H1 (cell line): ENCODE measurements around the gene XRCC6. TPM values are rescaled to one million over a fixed set of nuclear protein-coding genes. Genes with fewer than 3 reads are reported as not detected.

Source experiments
- CTCF ChIA-PET: fragments of 300-600 bp; sonication (Branson Sonifier 250); formaldehyde crosslinking; loops from one replicate; lab custom pipeline; 2021; ENCODE audit not compliant: partially characterized antibody; lab: Charles Lee
- POLR2A ChIA-PET: fragments of 300-600 bp; sonication (Branson Sonifier 250); formaldehyde crosslinking; loops from one replicate; lab custom pipeline; 2021; ENCODE audit warnings: inconsistent platforms; ENCODE audit not compliant: partially characterized antibody; lab: Charles Lee
- DNase-seq, 2 experiments: peaks; one replicate each; pipeline versions ENCODE4 v3.0.0 to v3.0.0-alpha.2; 2010 to 2022; ENCODE audit warnings: low spot score in 2 of 2, low read depth in 1 of 2, mixed read lengths in 1 of 2
- FAIRE-seq: peaks from 2 replicates; lab custom pipeline; 2011; peaks lifted over from hg19 to GRCh38; lab: Jason Lieb, UNC
- H2AFZ ChIP-seq: 2 replicates; pipeline ENCODE4 v1.8.1; 2012; ENCODE audit warnings: low read length, inconsistent platforms
- H2AK5ac ChIP-seq: 2 replicates; pipeline ENCODE4 v1.6.1; 2013; ENCODE audit warnings: low read depth, low read length
- H2BK120ac ChIP-seq: replicated peaks from 2 replicates; pipeline ENCODE3; 2013; ENCODE audit warnings: low read depth, low read length, inconsistent platforms
- H2BK12ac ChIP-seq: 2 replicates; pipeline ENCODE4 v1.6.1; 2013; ENCODE audit warnings: low read depth, low read length
- H2BK15ac ChIP-seq: 2 replicates; pipeline ENCODE4 v1.6.1; 2013; ENCODE audit warnings: low read length
- H2BK20ac ChIP-seq: 2 replicates; pipeline ENCODE4 v1.6.1; 2013; ENCODE audit warnings: low read length
- H2BK5ac ChIP-seq: 2 replicates; pipeline ENCODE4 v1.6.1; 2013; ENCODE audit warnings: low read depth, low read length
- H3K14ac ChIP-seq: 2 replicates; pipeline ENCODE4 v1.6.1; 2013; ENCODE audit warnings: inconsistent platforms; ENCODE audit not compliant: insufficient read length
- H3K18ac ChIP-seq: 2 replicates; pipeline ENCODE4 v1.6.1; 2013; ENCODE audit warnings: low read length; ENCODE audit errors: extremely low read depth
- H3K23ac ChIP-seq: 2 replicates; pipeline ENCODE4 v1.6.1; 2013; ENCODE audit warnings: inconsistent platforms; ENCODE audit not compliant: insufficient read length
- H3K23me2 ChIP-seq: 2 replicates; pipeline ENCODE4 v1.6.1; 2013; ENCODE audit warnings: low read depth, low read length
- H3K27ac ChIP-seq: 2 replicates; pipeline ENCODE4 v1.6.1; 2011; ENCODE audit warnings: low read depth, low read length, inconsistent platforms
- H3K27me3 ChIP-seq, 4 experiments: replicated peaks in 1 of 4; 1 replicate in 1 of 4; 2 replicates in 3 of 4; pipeline versions ENCODE4 v1.6.1 to v1.8.1; 2011 to 2013; ENCODE audit warnings: low read length in 3 of 4, mild to moderate bottlenecking in 3 of 4, inconsistent platforms in 2 of 4, mixed read lengths in 2 of 4, moderate library complexity in 1 of 4; ENCODE audit not compliant: control insufficient read depth in 3 of 4, insufficient read depth in 3 of 4; ENCODE audit errors: extremely low read depth in 1 of 4
- H3K36me3 ChIP-seq, 4 experiments: 2 replicates each; pipeline versions ENCODE4 v1.6.1 to v1.8.1; 2011 to 2013; ENCODE audit warnings: mild to moderate bottlenecking in 4 of 4, low read length in 3 of 4, moderate library complexity in 2 of 4, control low read depth in 1 of 4, inconsistent platforms in 1 of 4; ENCODE audit not compliant: insufficient read depth in 4 of 4, control insufficient read depth in 2 of 4
- H3K4ac ChIP-seq: replicated peaks from 2 replicates; pipeline ENCODE3; 2013; ENCODE audit warnings: low read length, low read depth, mixed read lengths, inconsistent platforms; ENCODE audit not compliant: insufficient read length
- H3K4me1 ChIP-seq, 4 experiments: replicated peaks in 1 of 4; 1 replicate in 1 of 4; 2 replicates in 3 of 4; pipeline versions ENCODE4 v1.6.1 to v1.8.1; 2011 to 2013; ENCODE audit warnings: low read length in 3 of 4, inconsistent platforms in 2 of 4, mixed read lengths in 1 of 4; ENCODE audit not compliant: insufficient read depth in 4 of 4, control insufficient read depth in 3 of 4
- H3K4me2 ChIP-seq, 2 experiments: 2 replicates each; pipeline versions ENCODE4 v1.6.1 to v1.8.1; 2011 to 2013; ENCODE audit warnings: low read depth in 2 of 2, low read length in 2 of 2, control low read depth in 1 of 2, inconsistent platforms in 1 of 2, mild to moderate bottlenecking in 1 of 2; ENCODE audit not compliant: insufficient read depth in 1 of 2
- H3K4me3 ChIP-seq, 4 experiments: fragments of 200-600, 300-600 bp in 1 of 4; sonication (generic), shearing (Covaris generic), sonication (Bioruptor Twin) in 1 of 4; 2 replicates each; pipeline versions ENCODE4 v1.5.1 to v1.8.1; 2011 to 2016; ENCODE audit warnings: low read length in 4 of 4, low read depth in 3 of 4, control low read depth in 2 of 4, inconsistent platforms in 2 of 4, mild to moderate bottlenecking in 2 of 4, mixed read lengths in 1 of 4, moderate library complexity in 1 of 4; ENCODE audit not compliant: insufficient read depth in 2 of 4; ENCODE audit errors: extremely low read depth in 1 of 4
- H3K56ac ChIP-seq: replicated peaks from 2 replicates; pipeline ENCODE3; 2013; ENCODE audit warnings: low read depth, mild to moderate bottlenecking, mixed read lengths, low read length, inconsistent platforms; ENCODE audit not compliant: insufficient read length
- H3K79me1 ChIP-seq: 2 replicates; pipeline ENCODE4 v1.6.1; 2013; ENCODE audit warnings: low read depth, low read length, control low read depth
- H3K79me2 ChIP-seq, 2 experiments: 2 replicates each; pipeline versions ENCODE4 v1.6.1 to v1.8.1; 2012 to 2013; ENCODE audit warnings: low read length in 2 of 2, mild to moderate bottlenecking in 2 of 2, inconsistent platforms in 1 of 2; ENCODE audit not compliant: insufficient read depth in 2 of 2, control insufficient read depth in 1 of 2
- H3K9ac ChIP-seq, 4 experiments: replicated peaks in 1 of 4; 1 replicate in 1 of 4; 2 replicates in 3 of 4; pipeline versions ENCODE4 v1.6.1 to v1.8.1; 2011 to 2013; ENCODE audit warnings: low read depth in 3 of 4, low read length in 3 of 4, control low read depth in 2 of 4, mild to moderate bottlenecking in 2 of 4, moderate library complexity in 2 of 4, inconsistent platforms in 1 of 4; ENCODE audit errors: extremely low read depth in 1 of 4
- H3K9me3 ChIP-seq, 2 experiments: 2 replicates each; pipeline versions ENCODE4 v1.6.1 to v1.8.1; 2012 to 2013; ENCODE audit warnings: mild to moderate bottlenecking in 2 of 2, moderate library complexity in 2 of 2, control low read depth in 1 of 2, inconsistent platforms in 1 of 2, low read depth in 1 of 2, low read length in 1 of 2, mixed read lengths in 1 of 2; ENCODE audit not compliant: insufficient read depth in 2 of 2
- H4K20me1 ChIP-seq, 2 experiments: replicated peaks in 1 of 2; 2 replicates each; pipeline versions ENCODE3 to v1.8.1; 2011 to 2013; ENCODE audit warnings: inconsistent platforms in 2 of 2, low read length in 2 of 2, mild to moderate bottlenecking in 1 of 2; ENCODE audit not compliant: insufficient read depth in 2 of 2, control insufficient read depth in 1 of 2
- H4K5ac ChIP-seq: 2 replicates; pipeline ENCODE4 v1.6.1; 2013; ENCODE audit warnings: low read length, low read depth, mixed read lengths, inconsistent platforms; ENCODE audit not compliant: insufficient read length
- H4K8ac ChIP-seq: 2 replicates; pipeline ENCODE4 v1.8.0; 2013; ENCODE audit warnings: mild to moderate bottlenecking, moderate library complexity, low read length, inconsistent platforms; ENCODE audit not compliant: insufficient read depth; ENCODE audit errors: extremely low read depth
- H4K91ac ChIP-seq: replicated peaks from 2 replicates; pipeline ENCODE3; 2013; ENCODE audit warnings: low read length, mixed read lengths, inconsistent platforms; ENCODE audit not compliant: insufficient read length
- BCL11A ChIP-seq, 2 experiments: IDR thresholded peaks; one replicate each; pipeline ENCODE4 v1.6.1; 2011; ENCODE audit warnings: low read depth in 2 of 2, low read length in 2 of 2, mild to moderate bottlenecking in 2 of 2
- CTBP2 ChIP-seq: IDR thresholded peaks from 2 replicates; pipeline ENCODE4 v1.7.0; 2011; ENCODE audit warnings: borderline replicate concordance, mild to moderate bottlenecking, moderate library complexity, mixed read lengths, low read length; ENCODE audit not compliant: insufficient read depth, insufficient read length
- HDAC2 ChIP-seq, 2 experiments: fragments of 300-600 bp in 1 of 2; sonication (generic) in 1 of 2; IDR thresholded peaks; 2 replicates each; pipeline ENCODE4 v1.6.1; 2011 to 2012; ENCODE audit warnings: low read depth in 2 of 2, low read length in 2 of 2, mild to moderate bottlenecking in 2 of 2, moderate library complexity in 2 of 2, borderline replicate concordance in 1 of 2, inconsistent platforms in 1 of 2
- POU5F1 ChIP-seq: IDR thresholded peaks from 2 replicates; pipeline ENCODE4 v1.6.1; 2011; ENCODE audit warnings: low read depth, mild to moderate bottlenecking, low read length, moderate library complexity
- RFX5 ChIP-seq: IDR thresholded peaks from 2 replicates; pipeline ENCODE4 v1.6.1; 2011; ENCODE audit warnings: low read depth, low read length, improper control_type of control experiment, borderline replicate concordance
- SIN3A ChIP-seq, 2 experiments: IDR thresholded peaks in 1 of 2; conservative IDR thresholded peaks in 1 of 2; 2 replicates each; pipeline ENCODE4 v1.6.1; 2011 to 2012; ENCODE audit warnings: low read length in 2 of 2, improper control_type of control experiment in 1 of 2, low read depth in 1 of 2, mild to moderate bottlenecking in 1 of 2
- WGBS, 2 experiments: shearing (Covaris generic) in 1 of 2; methylation state at CpG; one replicate each; pipeline versions ENCODE4 v1.1.6 to v1.1.7; 2013 to 2015; ENCODE audit warnings: low lambda C conversion rate in 2 of 2, mixed read lengths in 2 of 2, inconsistent platforms in 1 of 2, low coverage in 1 of 2, missing lambda C conversion rate in 1 of 2; ENCODE audit not compliant: insufficient replicate concordance in 2 of 2, insufficient coverage in 1 of 2, insufficient read length in 1 of 2; ENCODE audit errors: extremely low coverage in 1 of 2, missing lambda C conversion rate in 1 of 2; 5-methylcytosine and 5-hydroxymethylcytosine counted together
- polyA plus RNA-seq, 7 experiments: library from polyadenylated mRNA; depleted of rRNA in 3 of 7; stranded (reverse) in 5 of 7; unstranded in 2 of 7; fragments of >200 nt in 5 of 7; fragments of 200-250 nt in 2 of 7; gene quantifications; 1 replicate in 5 of 7; 2 replicates in 1 of 7; 4 replicates in 1 of 7; pipeline versions ENCODE4 v1.2.1 to v1.2.3, GENCODE V29; 2011 to 2013; ENCODE audit warnings: missing spikeins in 2 of 7, mixed read lengths in 2 of 7
- total RNA-seq: library from RNA; stranded (reverse); fragmentation: NEBNext Ultra II Directional; extraction: Animal tissue kit (Norgen Biotek cat#: 25700); gene quantifications from 2 replicates; pipeline ENCODE4 v1.2.1, GENCODE V29; 2021

The XRCC6 gene
- total and polyA plus RNA-seq, 2 of the 8 experiments (the other 6 are each of a cell fraction or from before 2014, with no cell fraction given) = 150 to 490 TPM

DNA sequence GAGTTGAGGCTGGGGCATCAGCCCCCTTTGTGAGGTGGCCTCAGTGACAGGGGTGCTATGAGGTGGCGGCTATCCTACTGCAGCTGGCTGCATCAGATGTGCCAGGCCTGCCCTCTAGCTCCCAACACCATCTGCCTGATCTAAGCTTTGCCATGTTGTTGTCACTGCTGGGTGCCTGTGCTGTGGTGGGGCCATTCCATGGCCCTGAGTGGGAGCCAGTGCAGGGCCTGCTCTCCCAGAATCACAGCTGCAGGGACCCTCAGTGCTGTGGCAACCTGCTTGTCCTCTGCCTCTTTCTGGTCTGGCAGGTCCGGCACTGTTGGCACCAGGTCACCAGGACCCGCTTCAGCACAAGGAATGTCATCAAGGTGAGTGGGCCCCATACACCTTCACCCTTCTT lies 69.4 kb downstream of the XRCC6 start:
- H3K14ac ChIP-seq = no peak overlapping the region
- no peak overlapping the region for H2AFZ ChIP-seq
- H3K9me3 ChIP-seq = no peaks in the 10 kb centered on the region
- no peak overlapping the region for H3K56ac ChIP-seq
- H4K5ac ChIP-seq = no peak overlapping the region
- peaks cover 11% of the 10 kb centered on the region for H3K23me2 ChIP-seq
- POLR2A ChIA-PET = no interaction called here
- CTCF ChIA-PET = interaction anchor here (0.9 kb wide), 1 partner anchor 9 kb away, joined by 3 read pairs; no protein-coding TSS in a partner anchor
- peaks cover 3% of the 10 kb centered on the region for H3K79me1 ChIP-seq
- peaks cover 5 to 29% of the 10 kb centered on the region in 2 experiments for H3K79me2 ChIP-seq
- no peak overlapping the region for H2AK5ac ChIP-seq
- FAIRE-seq (no peak), DNase-seq (no peak)
- H3K27ac ChIP-seq = no peak overlapping the region
- no peak overlapping the region for H3K23ac ChIP-seq
- no peak overlapping the region for H4K8ac ChIP-seq
- H3K4ac ChIP-seq = no peak overlapping the region
- no peak overlapping the region for H3K4me3 ChIP-seq
- no peak overlapping the region for H2BK12ac ChIP-seq
- no peaks in the 10 kb centered on the region for H3K27me3 ChIP-seq
- H4K20me1 ChIP-seq = peaks cover 0 to 5% of the 10 kb centered on the region in 2 experiments
- H3K9ac ChIP-seq = no peak overlapping the region; a peak in 1 of 7 replicates
- H3K4me1 ChIP-seq = peaks cover 0 to 3% (median 2%) of the 10 kb centered on the region in 4 experiments; a peak in 6 of 7 replicates
- no peak overlapping the region for H2BK15ac ChIP-seq
- no peak overlapping the region for H2BK20ac ChIP-seq
- 85% methylated on average over 3 of the region's 3 CpGs; no CpG with 5 or more reads in 1 of the 2 experiments for WGBS, 2 experiments
- no peak overlapping the region for H4K91ac ChIP-seq
- H3K4me2 ChIP-seq = no peak overlapping the region
- H3K18ac ChIP-seq = no peak overlapping the region
- no peak overlapping the region for H2BK120ac ChIP-seq
- H2BK5ac ChIP-seq = no peak overlapping the region
- H3K36me3 ChIP-seq = peaks cover 0 to 3% (median 0%) of the 10 kb centered on the region in 4 experiments; a peak in 1 of 8 replicates
- TF ChIP-seq CTBP2 (no peak), POU5F1 (no peak), BCL11A (IDR thresholded peaks at IDR 0.05; ENCODE audit: low read depth in 2 of 2, low read length in 2 of 2) (no peak), SIN3A (conservative IDR thresholded peaks at IDR 0.05 in 1 of 2, IDR thresholded peaks at IDR 0.05 in 1 of 2; ENCODE audit: low read depth in 1 of 2, low read length in 2 of 2) (no peak), RFX5 (no peak), HDAC2 (IDR thresholded peaks at IDR 0.05; ENCODE audit: borderline replicate concordance in 1 of 2, low read depth in 2 of 2, low read length in 2 of 2) (no peak)
